H9 (cell line): ENCODE data around the gene DDX25. TPM values are rescaled to one million over a fixed set of nuclear protein-coding genes. Genes with fewer than 3 reads are reported as not detected.

Experiments
- DNase-seq: peaks from one replicate; pipeline ENCODE4 v3.0.0-alpha.2; 2017
- H2AFZ ChIP-seq: one replicate; pipeline ENCODE4 v1.6.1; 2013; ENCODE audit warnings: mild to moderate bottlenecking, low read length, control low read depth, moderate library complexity
- H2AK5ac ChIP-seq: 2 replicates; pipeline ENCODE4 v1.6.1; 2013; ENCODE audit warnings: low read length, control low read depth, mixed read lengths; ENCODE audit not compliant: insufficient read length
- H2BK120ac ChIP-seq: one replicate; pipeline ENCODE4 v1.6.1; 2013; ENCODE audit warnings: low read depth, mild to moderate bottlenecking, low read length, control low read depth, inconsistent platforms; ENCODE audit not compliant: poor library complexity, severe bottlenecking
- H2BK12ac ChIP-seq: 2 replicates; pipeline ENCODE4 v1.6.1; 2013; ENCODE audit warnings: low read length, control low read depth, mixed read lengths, low read depth; ENCODE audit not compliant: insufficient read length
- H2BK15ac ChIP-seq: 2 replicates; pipeline ENCODE4 v1.6.1; 2013; ENCODE audit warnings: low read depth, low read length, control low read depth
- H2BK20ac ChIP-seq: one replicate; pipeline ENCODE4 v1.6.1; 2013; ENCODE audit warnings: low read depth, mild to moderate bottlenecking, low read length, control low read depth, inconsistent platforms; ENCODE audit not compliant: poor library complexity, severe bottlenecking
- H2BK5ac ChIP-seq: 2 replicates; pipeline ENCODE4 v1.6.1; 2013; ENCODE audit warnings: low read length, control low read depth, mixed read lengths; ENCODE audit not compliant: insufficient read length
- H3K14ac ChIP-seq: 2 replicates; pipeline ENCODE4 v1.6.1; 2013; ENCODE audit warnings: low read length, control low read depth; ENCODE audit not compliant: insufficient read depth
- H3K18ac ChIP-seq: 2 replicates; pipeline ENCODE4 v1.6.1; 2013; ENCODE audit warnings: low read depth, mild to moderate bottlenecking, mixed read lengths, low read length, control low read depth; ENCODE audit not compliant: insufficient read length
- H3K23ac ChIP-seq: 2 replicates; pipeline ENCODE4 v1.6.1; 2013; ENCODE audit warnings: low read length, control low read depth, mixed read lengths, low read depth; ENCODE audit not compliant: insufficient read length
- H3K23me2 ChIP-seq: 2 replicates; pipeline ENCODE4 v1.6.1; 2013; ENCODE audit warnings: low read depth, mild to moderate bottlenecking, mixed read lengths, low read length, control low read depth; ENCODE audit not compliant: insufficient read length, poor library complexity, severe bottlenecking
- H3K27ac ChIP-seq: 2 replicates; pipeline ENCODE4 v1.5.1; 2013; ENCODE audit warnings: low read length, control low read depth, mixed read lengths, low read depth; ENCODE audit not compliant: insufficient read length
- H3K27me3 ChIP-seq: 2 replicates; pipeline ENCODE4 v1.6.1; 2013; ENCODE audit warnings: low read length, control low read depth, inconsistent platforms; ENCODE audit not compliant: insufficient read depth
- H3K4ac ChIP-seq: 2 replicates; pipeline ENCODE4 v1.6.1; 2013; ENCODE audit warnings: low read depth, mild to moderate bottlenecking, control low read depth, inconsistent platforms, low read length, moderate library complexity
- H3K4me1 ChIP-seq: 2 replicates; pipeline ENCODE4 v1.6.1; 2013; ENCODE audit warnings: low read length, control low read depth, inconsistent platforms; ENCODE audit not compliant: insufficient read depth
- H3K4me2 ChIP-seq: 2 replicates; pipeline ENCODE4 v1.6.1; 2013; ENCODE audit warnings: low read length, control low read depth, mixed read lengths; ENCODE audit not compliant: insufficient read length, insufficient read depth
- H3K56ac ChIP-seq: 2 replicates; pipeline ENCODE4 v1.6.1; 2013; ENCODE audit warnings: low read depth, mild to moderate bottlenecking, mixed read lengths, low read length, control low read depth; ENCODE audit not compliant: insufficient read length
- H3K79me1 ChIP-seq: 2 replicates; pipeline ENCODE4 v1.6.1; 2013; ENCODE audit warnings: low read depth, mild to moderate bottlenecking, moderate library complexity, low read length, control low read depth, inconsistent platforms; ENCODE audit not compliant: insufficient read depth, poor library complexity, severe bottlenecking
- H3K79me2 ChIP-seq: 2 replicates; pipeline ENCODE4 v1.6.1; 2013; ENCODE audit warnings: low read length, control low read depth, inconsistent platforms; ENCODE audit not compliant: insufficient read depth
- H3K9ac ChIP-seq: 2 replicates; pipeline ENCODE4 v1.6.1; 2013; ENCODE audit warnings: low read length, control low read depth, mixed read lengths; ENCODE audit not compliant: insufficient read length; ENCODE audit errors: extremely low read depth
- H3K9me3 ChIP-seq: one replicate; pipeline ENCODE4 v1.6.1; 2013; ENCODE audit warnings: low read depth, low read length, inconsistent platforms; ENCODE audit not compliant: control insufficient read depth
- H3T11ph ChIP-seq: one replicate; pipeline ENCODE4 v1.6.1; 2013; ENCODE audit warnings: mild to moderate bottlenecking, low read length, control low read depth, inconsistent platforms
- H4K20me1 ChIP-seq: one replicate; pipeline ENCODE4 v1.6.1; 2013; ENCODE audit not compliant: control insufficient read depth, insufficient read length, insufficient read depth
- H4K5ac ChIP-seq: 2 replicates; pipeline ENCODE4 v1.6.1; 2013; ENCODE audit warnings: low read depth, mild to moderate bottlenecking, mixed read lengths, low read length, control low read depth; ENCODE audit not compliant: insufficient read length
- H4K8ac ChIP-seq: replicated peaks from 2 replicates; pipeline ENCODE4 v1.6.1; 2013; ENCODE audit warnings: low read length, control low read depth, mixed read lengths, low read depth; ENCODE audit not compliant: insufficient read length
- H4K91ac ChIP-seq: 2 replicates; pipeline ENCODE4 v1.6.1; 2013; ENCODE audit warnings: low read depth, mild to moderate bottlenecking, moderate library complexity, mixed read lengths, low read length, control low read depth; ENCODE audit not compliant: insufficient read length
- H3K27ac Mint-ChIP-seq, 3 experiments: 2 replicates in 2 of 3; 3 replicates in 1 of 3; pipeline ENCODE4 v1.8.0; 2020 to 2021; ENCODE audit warnings: mixed read lengths in 3 of 3, mild to moderate bottlenecking in 1 of 3, moderate library complexity in 1 of 3
- H3K27me3 Mint-ChIP-seq: 2 replicates; pipeline ENCODE4 v1.8.0; 2021; ENCODE audit warnings: low read depth, mild to moderate bottlenecking, moderate library complexity, mixed read lengths
- H3K36me3 Mint-ChIP-seq, 3 experiments: 2 replicates in 2 of 3; 3 replicates in 1 of 3; pipeline ENCODE4 v1.8.0; 2020 to 2021; ENCODE audit warnings: low read depth in 3 of 3, mixed read lengths in 3 of 3; ENCODE audit not compliant: insufficient read depth in 1 of 3
- H3K4me1 Mint-ChIP-seq, 2 experiments: 2 replicates each; pipeline ENCODE4 v1.8.0; 2020; ENCODE audit warnings: mixed read lengths in 2 of 2
- H3K4me3 Mint-ChIP-seq, 2 experiments: 2 replicates in 1 of 2; 3 replicates in 1 of 2; pipeline ENCODE4 v1.8.0; 2020 to 2021; ENCODE audit warnings: mild to moderate bottlenecking in 2 of 2, mixed read lengths in 2 of 2, moderate library complexity in 1 of 2
- H3K9me3 Mint-ChIP-seq, 2 experiments: 2 replicates in 1 of 2; 3 replicates in 1 of 2; pipeline ENCODE4 v1.8.0; 2020; ENCODE audit warnings: mild to moderate bottlenecking in 2 of 2, mixed read lengths in 2 of 2, moderate library complexity in 1 of 2
- WGBS: extraction: QIAGEN DNeasy Blood & Tissue Kit; methylation state at CpG from one replicate; pipeline ENCODE4 v1.1.7; 2013; ENCODE audit warnings: missing lambda C conversion rate, low lambda C conversion rate, mixed read lengths; ENCODE audit not compliant: insufficient read length; ENCODE audit errors: extremely low coverage; 5-methylcytosine and 5-hydroxymethylcytosine counted together
- total RNA-seq: library from RNA; stranded (reverse); gene quantifications from 2 replicates; pipeline ENCODE4 v1.2.1, GENCODE V29; 2021
- TF ChIP-seq, protein P1 (sequence below): fragments of 200-600 bp; sonication (generic); conservative IDR thresholded peaks from 3 replicates; pipeline ENCODE4 v1.8.0; 2021; ENCODE audit warnings: antibody characterized with exemption, mild to moderate bottlenecking

The DDX25 gene
- total RNA-seq, 1 experiment from 2014 or later = 6.9 TPM

DNA sequence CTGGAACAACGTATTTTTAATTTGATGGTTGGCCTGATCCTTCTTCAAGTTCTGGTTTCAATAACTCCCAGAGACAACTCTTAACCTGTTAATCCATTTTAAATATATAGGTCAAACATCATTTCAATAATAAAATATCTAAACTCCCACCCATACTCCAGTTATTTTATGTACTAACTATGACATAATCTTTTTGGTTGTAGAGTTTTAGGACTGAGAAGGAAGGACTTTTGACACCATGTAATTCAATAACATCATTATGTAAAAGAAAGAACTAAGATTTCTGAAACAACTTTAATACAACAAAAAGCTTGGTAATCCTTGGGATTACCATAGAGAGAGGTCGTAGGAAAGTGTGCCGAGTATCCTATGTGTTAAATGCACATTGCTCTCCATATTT lies 73.0 kb downstream of the DDX25 start:
- no peak overlapping the region for H3K23ac ChIP-seq

More for the DNA sequence above, 73.0 kb downstream of the DDX25 start:
- H3K56ac ChIP-seq = no peak overlapping the region
- no peaks in the 10 kb centered on the region for H3K79me1 ChIP-seq
- Mint-ChIP-seq H3K4me1 (peaks cover 20 to 25% of the 10 kb centered on the region in 2 experiments), H3K9me3 (no peaks in the 10 kb centered on the region), H3K36me3 (no peaks in the 10 kb centered on the region), H3K27me3 (no peaks in the 10 kb centered on the region), H3K27ac (no peak overlapping the region), H3K4me3 (no peak overlapping the region)
- no peak overlapping the region for H2BK5ac ChIP-seq
- H3K9me3 ChIP-seq = no peaks in the 10 kb centered on the region
- H2BK20ac ChIP-seq = no peak overlapping the region
- TF ChIP-seq, protein P1, sequence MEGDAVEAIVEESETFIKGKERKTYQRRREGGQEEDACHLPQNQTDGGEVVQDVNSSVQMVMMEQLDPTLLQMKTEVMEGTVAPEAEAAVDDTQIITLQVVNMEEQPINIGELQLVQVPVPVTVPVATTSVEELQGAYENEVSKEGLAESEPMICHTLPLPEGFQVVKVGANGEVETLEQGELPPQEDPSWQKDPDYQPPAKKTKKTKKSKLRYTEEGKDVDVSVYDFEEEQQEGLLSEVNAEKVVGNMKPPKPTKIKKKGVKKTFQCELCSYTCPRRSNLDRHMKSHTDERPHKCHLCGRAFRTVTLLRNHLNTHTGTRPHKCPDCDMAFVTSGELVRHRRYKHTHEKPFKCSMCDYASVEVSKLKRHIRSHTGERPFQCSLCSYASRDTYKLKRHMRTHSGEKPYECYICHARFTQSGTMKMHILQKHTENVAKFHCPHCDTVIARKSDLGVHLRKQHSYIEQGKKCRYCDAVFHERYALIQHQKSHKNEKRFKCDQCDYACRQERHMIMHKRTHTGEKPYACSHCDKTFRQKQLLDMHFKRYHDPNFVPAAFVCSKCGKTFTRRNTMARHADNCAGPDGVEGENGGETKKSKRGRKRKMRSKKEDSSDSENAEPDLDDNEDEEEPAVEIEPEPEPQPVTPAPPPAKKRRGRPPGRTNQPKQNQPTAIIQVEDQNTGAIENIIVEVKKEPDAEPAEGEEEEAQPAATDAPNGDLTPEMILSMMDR = no peak
- H4K20me1 ChIP-seq = no peaks in the 10 kb centered on the region
- H3K14ac ChIP-seq = no peak overlapping the region
- no peaks in the 10 kb centered on the region for H3K79me2 ChIP-seq
- no peak overlapping the region for H3T11ph ChIP-seq
- H3K9ac ChIP-seq = no peak overlapping the region
- no peak overlapping the region for H3K18ac ChIP-seq
- no peak overlapping the region for H2BK12ac ChIP-seq
- no peak overlapping the region for H2AFZ ChIP-seq
- H3K27me3 ChIP-seq = no peaks in the 10 kb centered on the region
- H3K23me2 ChIP-seq = no peaks in the 10 kb centered on the region
- H3K27ac ChIP-seq = no peak overlapping the region
- H4K8ac ChIP-seq = no peak overlapping the region
- no peak overlapping the region for H3K4me2 ChIP-seq
- H4K5ac ChIP-seq = no peak overlapping the region
- H3K4ac ChIP-seq = no peak overlapping the region
- no peak for DNase-seq
- no peak overlapping the region for H2AK5ac ChIP-seq
- no peak overlapping the region for H4K91ac ChIP-seq
- H2BK15ac ChIP-seq = no peak overlapping the region
- peaks cover 4% of the 10 kb centered on the region; the same call in 1 of the 2 replicates for H3K4me1 ChIP-seq
- no peak overlapping the region for H2BK120ac ChIP-seq
- no CpG with 5 or more reads among the region's 3 CpGs for whole genome bisulfite sequencing
